T-helper 9 cell (primary cell): ENCODE measurements around the gene RNF112.

Experiments
- DNase-seq: peaks from one replicate; pipeline ENCODE4 v3.0.0-alpha.2; 2020
- total RNA-seq, 2 donors: gene quantifications; one replicate each; lab custom pipeline; 2026; lab: John Stamatoyannopoulos, UW

RNF112 gene
- 0.42 to 0.48 reads per million in 2 donors for total RNA-seq

- DNase-seq: no peak
Measured at GRCh38 chr17:19410875-19411620, at the start of gene RNF112. Gene RNF112 (plus strand): TSS chr17:19411232. CDS start chr17:19411409, 177 bp downstream.

- no peak for DNase-seq
Measured at GRCh38 chr17:19361326-19361725, 49.7 kb upstream of the RNF112 start.

GRCh38 chr17:19361944-19362276 lies 49.1 kb upstream of the RNF112 start:
- no peak for DNase-seq

GRCh38 chr17:19362277-19363113 lies 48.5 kb upstream of the RNF112 start, which contains the start of gene B9D1:
Gene B9D1 (minus strand): TSS chr17:19362723. CDS start chr17:19362569, 154 bp downstream.
- peak; percentile 92 for DNase-seq

GRCh38 chr17:19363114-19363438 lies 48.0 kb upstream of the RNF112 start:
- DNase-seq: no peak

- no peak for DNase-seq
Measured at GRCh38 chr17:19363460-19364035, 47.5 kb upstream of the RNF112 start.

- DNase-seq: no peak
Measured at GRCh38 chr17:19364699-19365498, 46.1 kb upstream of the RNF112 start.

GRCh38 chr17:19365499-19365817 lies 45.6 kb upstream of the RNF112 start:
- DNase-seq: no peak

- DNase-seq: no peak
Measured at GRCh38 chr17:19365833-19366636, 45.0 kb upstream of the RNF112 start.

- no peak for DNase-seq
Measured at GRCh38 chr17:19366637-19366972, 44.4 kb upstream of the RNF112 start.

- DNase-seq: no peak
Measured at GRCh38 chr17:19368229-19368628, 42.8 kb upstream of the RNF112 start.

- DNase-seq: no peak
Measured at GRCh38 chr17:19369107-19369778, 41.8 kb upstream of the RNF112 start.

- DNase-seq: peak; percentile 11
Measured at GRCh38 chr17:19369846-19370492, 41.1 kb upstream of the RNF112 start.

- no peak for DNase-seq
Measured at GRCh38 chr17:19370493-19370960, 40.5 kb upstream of the RNF112 start.

- DNase-seq: no peak
Measured at GRCh38 chr17:19371259-19372010, 39.6 kb upstream of the RNF112 start.

- DNase-seq: no peak
Measured at GRCh38 chr17:19372011-19372370, 39.0 kb upstream of the RNF112 start.

- no peak for DNase-seq
Measured at GRCh38 chr17:19372439-19372838, 38.6 kb upstream of the RNF112 start.

- no peak for DNase-seq
Measured at GRCh38 chr17:19372866-19373504, 38.0 kb upstream of the RNF112 start.

GRCh38 chr17:19374136-19374535 lies 36.9 kb upstream of the RNF112 start:
- no peak for DNase-seq

- DNase-seq: no peak
Measured at GRCh38 chr17:19375732-19376131, 35.3 kb upstream of the RNF112 start.
